Loucy (cell line): ENCODE results near the gene RPS6KA4.

Experiments
- CTCF ChIP-seq: fragments of 200-600 bp; sonication (generic); conservative IDR thresholded peaks from 2 replicates; pipeline ENCODE4 v1.5.1; 2014; ENCODE audit warnings: mild to moderate bottlenecking, antibody characterized with exemption, low read length
- EZH2phosphoT487 ChIP-seq: fragments of 200-600 bp; IDR thresholded peaks from 2 replicates; pipeline ENCODE4 v1.6.1; 2018; ENCODE audit warnings: antibody characterized with exemption, mild to moderate bottlenecking, moderate library complexity, borderline replicate concordance

- TF ChIP-seq CTCF (no peak), EZH2phosphoT487 (no peak)
These were observed 36.6 kb downstream of the RPS6KA4 start for GRCh38 chr11:64395545-64396078.
